Pancreas (tissue), 10 donors: ENCODE data around the gene PPP1R1A. TPM values are rescaled to one million over a fixed set of nuclear protein-coding genes. Genes with fewer than 3 reads are reported as not detected.

Source experiments
- ATAC-seq, 4 donors: fragments of 200-7000 bp; cut with Tn5 transposase; one replicate each; pipeline versions ENCODE4 v1.8.0 to v1.9.1; 2020; ENCODE audit warnings: mild to moderate bottlenecking in 4 of 4, moderate library complexity in 4 of 4
- DNase-seq, 6 donors: peaks; one replicate each; pipeline ENCODE4 v3.0.0-alpha.2; 2020
- FAIRE-seq: peaks from 2 replicates; lab custom pipeline; 2012; peaks lifted over from hg19 to GRCh38; lab: Jason Lieb, UNC
- H3K27ac ChIP-seq, 4 donors: fragments of 200-600 bp; sonication (generic); 1 replicate in 3 of 4; 2 replicates in 1 of 4; pipeline versions ENCODE4 v1.5.0 to v1.8.0; 2020
- H3K27me3 ChIP-seq, 4 donors: fragments of 200-600 bp; one replicate each; pipeline ENCODE4 v1.8.0; 2021
- H3K36me3 ChIP-seq, 3 donors: fragments of 200-600 bp; sonication (generic) in 1 of 3; one replicate each; pipeline versions ENCODE4 v1.5.0 to v1.8.0; 2020 to 2021
- H3K4me1 ChIP-seq, 3 donors: fragments of 200-600 bp; one replicate each; pipeline ENCODE4 v1.8.0; 2021
- H3K4me3 ChIP-seq, 4 donors: fragments of 200-600 bp; sonication (generic) in 2 of 4; one replicate each; pipeline versions ENCODE4 v1.5.0 to v1.8.0; 2020 to 2021
- H3K9me3 ChIP-seq, 4 donors: fragments of 200-600 bp; one replicate each; pipeline ENCODE4 v1.8.0; 2021
- WGBS, 2 donors: extraction: QIAGEN DNeasy Blood & Tissue Kit; methylation state at CpG; one replicate each; pipeline ENCODE4 v1.1.7; 2013; 5-methylcytosine and 5-hydroxymethylcytosine counted together
- intact Hi-C, 3 donors: fragments of 100-400 bp; cut with DNase I; formaldehyde crosslinking; loops; one replicate each; pipeline versions ENCODE4 v1.11.1 to v1.14.2; 2022
- polyA plus RNA-seq, 2 donors: library from polyadenylated mRNA; stranded (reverse); fragments of 200-250 nt; gene quantifications; one replicate each; pipeline ENCODE4 v1.2.3, GENCODE V29; 2013
- total RNA-seq, 6 donors: library from RNA; stranded (reverse); fragmentation: NEBNext Ultra II Directional in 4 of 6; extraction: Animal tissue kit (Norgen Biotek cat#: 25700) in 4 of 6; gene quantifications; one replicate each; pipeline versions ENCODE4 v1.2.1 to v1.2.4, GENCODE V29; 2021 to 2023
- TF ChIP-seq, protein P1 (sequence below), 4 donors: fragments of 200-600 bp; sonication (generic) in 3 of 4; IDR thresholded peaks; one replicate each; pipeline versions ENCODE4 v1.5.0 to v1.8.0; 2021; ENCODE audit warnings: antibody characterized with exemption in 4 of 4
- donor health status: healthy with polysubstance abuse.
- donor health status: DM: no; HTN: no; CAD: no; lungs with moderate emphysema.
- donor health status: DM: no; HTN: no; CAD: no.
- donor health status: control.
- donor health status: control.
- donor health status: Bipolar disorder and iron deficiency.
- donor health status: DM: yes; HTN: yes; CAD: no.
- donor health status: DM: no; HTN: no; CAD: no.
- donor health status: DM: no; HTN: no; CAD: no.
- donor health status: DM: yes; HTN: yes; CAD: no.

Gene PPP1R1A
- total and polyA plus RNA-seq, 8 donors, result 1.1 to 127 (median 8.1) TPM

DNA sequence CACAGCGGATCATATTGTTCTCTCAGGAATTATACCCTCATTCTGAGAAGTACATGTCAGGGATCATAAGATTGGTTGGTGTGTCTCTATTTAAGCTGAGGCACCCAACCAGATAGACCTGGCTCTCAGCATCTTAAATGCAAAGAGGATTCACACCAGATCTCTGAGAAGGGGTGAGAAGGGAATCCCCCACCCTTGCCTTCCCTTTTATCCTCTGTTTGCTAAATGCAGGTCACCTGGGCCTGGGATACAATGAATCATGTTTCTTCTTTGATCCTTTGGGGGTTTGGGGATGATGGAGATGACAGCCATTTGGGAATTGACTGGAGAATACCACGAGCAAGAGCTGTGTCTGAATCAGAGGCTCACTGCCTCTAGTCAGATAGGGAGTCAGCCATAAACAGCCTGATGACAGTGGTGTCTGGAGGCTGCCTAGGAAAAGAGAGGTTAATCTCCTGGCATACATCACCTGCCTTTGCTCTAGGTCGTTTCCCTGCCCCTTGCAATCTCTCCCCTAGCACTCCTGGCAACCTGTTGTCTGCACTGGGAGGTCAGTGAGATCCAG lies 50.2 kb downstream of the PPP1R1A start:
- no peak overlapping the region for H3K4me3 ChIP-seq
- intact Hi-C loops, result no loop called here
- no peaks in the 10 kb centered on the region for H3K36me3 ChIP-seq
- whole genome bisulfite sequencing, 2 donors, result 53 to 54% methylated on average over 3 of the region's 3 CpGs
- ATAC-seq (no peak), DNase-seq (no peak), FAIRE-seq (no peak)
- no peak overlapping the region for H3K27ac ChIP-seq
- H3K27me3 ChIP-seq, result no peaks in the 10 kb centered on the region
- no peaks in the 10 kb centered on the region for H3K4me1 ChIP-seq
- TF ChIP-seq, protein P1, sequence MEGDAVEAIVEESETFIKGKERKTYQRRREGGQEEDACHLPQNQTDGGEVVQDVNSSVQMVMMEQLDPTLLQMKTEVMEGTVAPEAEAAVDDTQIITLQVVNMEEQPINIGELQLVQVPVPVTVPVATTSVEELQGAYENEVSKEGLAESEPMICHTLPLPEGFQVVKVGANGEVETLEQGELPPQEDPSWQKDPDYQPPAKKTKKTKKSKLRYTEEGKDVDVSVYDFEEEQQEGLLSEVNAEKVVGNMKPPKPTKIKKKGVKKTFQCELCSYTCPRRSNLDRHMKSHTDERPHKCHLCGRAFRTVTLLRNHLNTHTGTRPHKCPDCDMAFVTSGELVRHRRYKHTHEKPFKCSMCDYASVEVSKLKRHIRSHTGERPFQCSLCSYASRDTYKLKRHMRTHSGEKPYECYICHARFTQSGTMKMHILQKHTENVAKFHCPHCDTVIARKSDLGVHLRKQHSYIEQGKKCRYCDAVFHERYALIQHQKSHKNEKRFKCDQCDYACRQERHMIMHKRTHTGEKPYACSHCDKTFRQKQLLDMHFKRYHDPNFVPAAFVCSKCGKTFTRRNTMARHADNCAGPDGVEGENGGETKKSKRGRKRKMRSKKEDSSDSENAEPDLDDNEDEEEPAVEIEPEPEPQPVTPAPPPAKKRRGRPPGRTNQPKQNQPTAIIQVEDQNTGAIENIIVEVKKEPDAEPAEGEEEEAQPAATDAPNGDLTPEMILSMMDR (IDR thresholded peaks at IDR 0.05), result no peak
- no peaks in the 10 kb centered on the region for H3K9me3 ChIP-seq

DNA sequence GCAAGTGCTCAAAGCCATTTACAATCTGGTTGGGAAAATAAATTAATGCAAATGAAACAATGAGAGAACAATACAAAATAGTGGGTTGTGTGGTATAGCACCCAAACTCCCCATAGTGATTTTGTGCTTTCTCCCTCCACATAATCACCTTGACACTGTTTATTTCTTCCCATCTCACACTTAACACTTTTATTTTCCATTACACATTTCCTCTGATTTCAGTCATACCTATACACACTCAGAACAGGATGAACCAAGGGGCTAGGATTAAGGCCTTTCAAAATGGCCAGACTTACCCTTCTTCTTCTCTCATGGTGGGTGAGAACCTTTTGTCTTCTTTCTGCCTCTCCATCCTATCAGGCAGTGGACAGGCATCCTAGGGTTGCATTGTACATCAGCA lies 53.0 kb downstream of the PPP1R1A start:
- TF ChIP-seq, protein P1 (IDR thresholded peaks at IDR 0.05), result no peak
- Histone ChIP-seq H3K4me1 (no peaks in the 10 kb centered on the region), H3K27me3 (no peaks in the 10 kb centered on the region), H3K4me3 (no peak overlapping the region), H3K36me3 (no peaks in the 10 kb centered on the region), H3K9me3 (no peaks in the 10 kb centered on the region), H3K27ac (no peak overlapping the region)
- no peak for ATAC-seq
- intact Hi-C loops, result no loop called here
- no peak for DNase-seq
- FAIRE-seq, result no peak

DNA sequence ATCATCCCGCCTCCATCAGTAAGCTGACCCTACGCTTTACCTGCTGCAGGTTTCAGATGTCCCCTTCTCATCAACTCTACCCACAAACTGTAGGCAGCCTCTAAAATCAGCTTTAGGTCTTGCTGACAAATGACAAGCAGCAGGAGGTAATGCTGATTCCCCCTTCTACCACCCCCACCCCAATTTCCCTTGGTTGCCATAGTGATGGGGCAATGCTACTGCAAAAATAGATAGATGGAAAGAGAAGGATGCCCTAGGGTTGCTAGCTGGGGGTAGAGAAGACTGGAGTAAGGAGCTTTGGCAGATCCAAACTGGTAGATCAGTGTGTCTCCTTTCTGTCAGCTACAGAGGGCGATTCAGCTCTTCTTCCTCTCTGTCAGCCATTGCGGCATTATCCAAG lies 58.9 kb downstream of the PPP1R1A start:
- no peaks in the 10 kb centered on the region for H3K27me3 ChIP-seq
- no peaks in the 10 kb centered on the region for H3K4me1 ChIP-seq
- ATAC-seq (no peak), FAIRE-seq (no peak), DNase-seq (no peak)
- H3K4me3 ChIP-seq, result no peak overlapping the region
- intact Hi-C loops, result no loop called here
- H3K27ac ChIP-seq, result no peak overlapping the region
- no peaks in the 10 kb centered on the region for H3K9me3 ChIP-seq
- H3K36me3 ChIP-seq, result no peaks in the 10 kb centered on the region
- WGBS, 2 donors, result 85 to 88% methylated on average over 4 of the region's 4 CpGs
- TF ChIP-seq, protein P1 (IDR thresholded peaks at IDR 0.05), result no peak

Other genes starting within 250 kb of the PPP1R1A start
- under 1 TPM in 4 of 6 donors, not detected in 2; 0.32 to 0.87 (median 0.63) TPM for gene GPR84, start 224.2 kb downstream of the PPP1R1A start, total RNA-seq
- under 1 TPM; 0.09 to 0.27 TPM for gene GPR84, start 224.2 kb downstream of the PPP1R1A start, polyA plus RNA-seq
- 1 to 10 TPM in 5 of 6 donors, under 1 TPM in 1; 0.59 to 8.2 (median 2.6) TPM for gene ZNF385A, start 203.9 kb downstream of the PPP1R1A start, total RNA-seq
- 1 to 10 TPM; 2.8 to 3.6 TPM for gene ZNF385A, start 203.9 kb downstream of the PPP1R1A start, polyA plus RNA-seq
- gene ITGA5, start 169.4 kb downstream of the PPP1R1A start, total RNA-seq, result 10 to 100 TPM in 4 of 6 donors, 1 to 10 TPM in 2; 9.5 to 27.1 (median 15.1) TPM
- 10 to 100 TPM; 19.0 to 32.2 TPM for gene ITGA5, start 169.4 kb downstream of the PPP1R1A start, polyA plus RNA-seq
- gene GTSF1, start 115.1 kb downstream of the PPP1R1A start, total RNA-seq, result under 1 TPM in 1 of 6 donors, not detected in 5; 0.66 TPM
- gene GTSF1, start 115.1 kb downstream of the PPP1R1A start, polyA plus RNA-seq, result not detected
- gene NCKAP1L, start 90.9 kb downstream of the PPP1R1A start, total RNA-seq, result 10 to 100 TPM in 1 of 6 donors, 1 to 10 TPM in 4, under 1 TPM in 1; 0.88 to 14.5 (median 3.4) TPM
- 1 to 10 TPM in 1 of 2 donors, under 1 TPM in 1; 0.99 to 1.3 TPM for gene NCKAP1L, start 90.9 kb downstream of the PPP1R1A start, polyA plus RNA-seq
- 1 to 10 TPM in 3 of 6 donors, under 1 TPM in 3; 0.16 to 2.0 (median 0.94) TPM for gene PDE1B, start 39.1 kb downstream of the PPP1R1A start, total RNA-seq
- gene PDE1B, start 39.1 kb downstream of the PPP1R1A start, polyA plus RNA-seq, result 1 to 10 TPM; 2.7 to 4.0 TPM
- gene LACRT, start 46.2 kb upstream of the PPP1R1A start, total RNA-seq, result not detected
- gene LACRT, start 46.2 kb upstream of the PPP1R1A start, polyA plus RNA-seq, result not detected
- gene DCD, start 59.7 kb upstream of the PPP1R1A start, total RNA-seq, result not detected
- gene DCD, start 59.7 kb upstream of the PPP1R1A start, polyA plus RNA-seq, result not detected